ENCODE data around the gene ABCG5.

Gene ABCG5

GRCh38 chr2:43841949-43842865, 3.6 kb upstream of the ABCG5 start:
- DNase-seq (ENCODE audit: low read depth) = no peak

GRCh38 chr2:43840965-43841364, 2.3 kb upstream of the ABCG5 start:
- DNase-seq (ENCODE audit: low read depth) = no peak

- no peak for DNase-seq (ENCODE audit: low read depth)
Observed at GRCh38 chr2:43839776-43840564, 1.3 kb upstream of the ABCG5 start.

- no peak for DNase-seq (ENCODE audit: low read depth)
Observed at GRCh38 chr2:43837831-43838559, 644 bp downstream of the ABCG5 start.

GRCh38 chr2:43837033-43837432, 1.6 kb downstream of the ABCG5 start:
- DNase-seq (ENCODE audit: low read depth) = no peak

- no peak for DNase-seq (ENCODE audit: low read depth)
Observed at GRCh38 chr2:43832457-43832856, 6.2 kb downstream of the ABCG5 start.

- no peak for DNase-seq (ENCODE audit: low read depth)
Observed at GRCh38 chr2:43831543-43832294, 6.9 kb downstream of the ABCG5 start.

GRCh38 chr2:43826305-43827250, 12.1 kb downstream of the ABCG5 start:
- DNase-seq (ENCODE audit: low read depth) = no peak

- DNase-seq (ENCODE audit: low read depth) = no peak
Observed at GRCh38 chr2:43825841-43826240, 12.8 kb downstream of the ABCG5 start.

GRCh38 chr2:43824951-43825493, 13.6 kb downstream of the ABCG5 start:
- no peak for DNase-seq (ENCODE audit: low read depth)

GRCh38 chr2:43824512-43824911, 14.1 kb downstream of the ABCG5 start:
- DNase-seq (ENCODE audit: low read depth) = no peak

GRCh38 chr2:43823751-43824150, 14.9 kb downstream of the ABCG5 start:
- no peak for DNase-seq (ENCODE audit: low read depth)

- DNase-seq (ENCODE audit: low read depth) = no peak
Observed at GRCh38 chr2:43822839-43823238, 15.8 kb downstream of the ABCG5 start.

- no peak for DNase-seq (ENCODE audit: low read depth)
Observed at GRCh38 chr2:43819491-43820163, 19.0 kb downstream of the ABCG5 start.

GRCh38 chr2:43818761-43819160, 19.9 kb downstream of the ABCG5 start:
- no peak for DNase-seq (ENCODE audit: low read depth)

GRCh38 chr2:43814711-43815110, 23.9 kb downstream of the ABCG5 start:
- DNase-seq (ENCODE audit: low read depth) = no peak

GRCh38 chr2:43812947-43813346, 25.7 kb downstream of the ABCG5 start:
- DNase-seq (ENCODE audit: low read depth) = no peak

- no peak for DNase-seq (ENCODE audit: low read depth)
Observed at GRCh38 chr2:43812006-43812405, 26.6 kb downstream of the ABCG5 start.

GRCh38 chr2:43810888-43811287, 27.8 kb downstream of the ABCG5 start:
- DNase-seq (ENCODE audit: low read depth) = no peak

GRCh38 chr2:43810452-43810851, 28.2 kb downstream of the ABCG5 start:
- no peak for DNase-seq (ENCODE audit: low read depth)

Data from stimulated activated CD8-positive, alpha-beta memory T cell treated with anti-CD3 and anti-CD28 coated beads, Interleukin-7, amount 100 ng/mL, for 24 hours (primary cell).